BJ (cell line): ENCODE data around the gene PRICKLE2. TPM values are rescaled to one million over a fixed set of nuclear protein-coding genes. Genes with fewer than 3 reads are reported as not detected.

ENCODE experiments used
- CTCF ChIA-PET: fragments of 350-600 bp; formaldehyde crosslinking; extraction: SDS; loops from one replicate; lab custom pipeline; 2021; ENCODE audit warnings: antibody characterized with exemption, inconsistent platforms; lab: Yijun Ruan, JAX
- POLR2A ChIA-PET: fragments of 300-600 bp; sonication (Branson Sonifier 250); formaldehyde crosslinking; extraction: SDS; loops from one replicate; lab custom pipeline; 2021; ENCODE audit warnings: antibody characterized with exemption; lab: Charles Lee
- DNase-seq: peaks from one replicate; pipeline ENCODE4 v3.0.0-alpha.2; 2011; ENCODE audit warnings: low read depth
- H3K27me3 ChIP-seq: 2 replicates; pipeline ENCODE4 v1.6.0; 2011; ENCODE audit warnings: low read length; ENCODE audit not compliant: control insufficient read depth, insufficient read depth
- H3K36me3 ChIP-seq: 2 replicates; pipeline ENCODE4 v1.5.1; 2011; ENCODE audit warnings: low read length; ENCODE audit not compliant: control insufficient read depth, insufficient read depth
- H3K4me3 ChIP-seq: 2 replicates; pipeline ENCODE4 v1.5.1; 2011; ENCODE audit warnings: low read depth, mild to moderate bottlenecking, control low read depth, low read length
- polyA plus RNA-seq: library from polyadenylated mRNA; depleted of rRNA; stranded (reverse); fragments of >200 nt; gene quantifications from 2 replicates; pipeline ENCODE4 v1.2.3, GENCODE V29; 2011
- TF ChIP-seq, protein P1 (sequence below): IDR thresholded peaks from 2 replicates; pipeline ENCODE4 v1.5.1; 2011; ENCODE audit warnings: low read depth, mild to moderate bottlenecking, control low read depth, inconsistent platforms, low read length, moderate library complexity; ENCODE audit not compliant: insufficient read depth

PRICKLE2 gene
- polyA plus RNA-seq, 1 experiment, result 3.5 TPM

- ChIA-PET POLR2A (interaction anchor here (0.6 to 1.0 kb wide), 4 partner anchors 17 to 249 kb away, joined by 3 to 4 read pairs (median 4); no protein-coding TSS in a partner anchor), CTCF (interaction anchor here (0.6 to 3.0 kb wide), 10 partner anchors 22 to 243 kb away, joined by 3 to 11 read pairs (median 3); partner anchors contain the start of genes PRICKLE2 and PSMD6)
- H3K36me3 ChIP-seq, result no peaks in the 10 kb centered on the region
- peak; percentile 92 for DNase-seq
- peak overlapping the region; percentile 76 for H3K4me3 ChIP-seq
- no peaks in the 10 kb centered on the region for H3K27me3 ChIP-seq
- TF ChIP-seq, protein P1, sequence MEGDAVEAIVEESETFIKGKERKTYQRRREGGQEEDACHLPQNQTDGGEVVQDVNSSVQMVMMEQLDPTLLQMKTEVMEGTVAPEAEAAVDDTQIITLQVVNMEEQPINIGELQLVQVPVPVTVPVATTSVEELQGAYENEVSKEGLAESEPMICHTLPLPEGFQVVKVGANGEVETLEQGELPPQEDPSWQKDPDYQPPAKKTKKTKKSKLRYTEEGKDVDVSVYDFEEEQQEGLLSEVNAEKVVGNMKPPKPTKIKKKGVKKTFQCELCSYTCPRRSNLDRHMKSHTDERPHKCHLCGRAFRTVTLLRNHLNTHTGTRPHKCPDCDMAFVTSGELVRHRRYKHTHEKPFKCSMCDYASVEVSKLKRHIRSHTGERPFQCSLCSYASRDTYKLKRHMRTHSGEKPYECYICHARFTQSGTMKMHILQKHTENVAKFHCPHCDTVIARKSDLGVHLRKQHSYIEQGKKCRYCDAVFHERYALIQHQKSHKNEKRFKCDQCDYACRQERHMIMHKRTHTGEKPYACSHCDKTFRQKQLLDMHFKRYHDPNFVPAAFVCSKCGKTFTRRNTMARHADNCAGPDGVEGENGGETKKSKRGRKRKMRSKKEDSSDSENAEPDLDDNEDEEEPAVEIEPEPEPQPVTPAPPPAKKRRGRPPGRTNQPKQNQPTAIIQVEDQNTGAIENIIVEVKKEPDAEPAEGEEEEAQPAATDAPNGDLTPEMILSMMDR, result no peak
These were observed 41.0 kb upstream of the PRICKLE2 start for GRCh38 chr3:64266065-64266931.

GRCh38 chr3:64265646-64266045, 40.4 kb upstream of the PRICKLE2 start:
- Histone ChIP-seq H3K4me3 (peak overlapping the region; percentile 24), H3K36me3 (no peaks in the 10 kb centered on the region), H3K27me3 (no peaks in the 10 kb centered on the region)
- POLR2A ChIA-PET, result interaction anchor here (0.7 kb wide), 1 partner anchor 49 kb away, joined by 3 read pairs; no protein-coding TSS in a partner anchor
- no peak for DNase-seq
- TF ChIP-seq, protein P1, result no peak
- CTCF ChIA-PET, result interaction anchor here (0.7 to 3.0 kb wide), 7 partner anchors 22 to 242 kb away, joined by 3 to 11 read pairs (median 4); partner anchors contain the start of genes PRICKLE2 and PSMD6

DNA sequence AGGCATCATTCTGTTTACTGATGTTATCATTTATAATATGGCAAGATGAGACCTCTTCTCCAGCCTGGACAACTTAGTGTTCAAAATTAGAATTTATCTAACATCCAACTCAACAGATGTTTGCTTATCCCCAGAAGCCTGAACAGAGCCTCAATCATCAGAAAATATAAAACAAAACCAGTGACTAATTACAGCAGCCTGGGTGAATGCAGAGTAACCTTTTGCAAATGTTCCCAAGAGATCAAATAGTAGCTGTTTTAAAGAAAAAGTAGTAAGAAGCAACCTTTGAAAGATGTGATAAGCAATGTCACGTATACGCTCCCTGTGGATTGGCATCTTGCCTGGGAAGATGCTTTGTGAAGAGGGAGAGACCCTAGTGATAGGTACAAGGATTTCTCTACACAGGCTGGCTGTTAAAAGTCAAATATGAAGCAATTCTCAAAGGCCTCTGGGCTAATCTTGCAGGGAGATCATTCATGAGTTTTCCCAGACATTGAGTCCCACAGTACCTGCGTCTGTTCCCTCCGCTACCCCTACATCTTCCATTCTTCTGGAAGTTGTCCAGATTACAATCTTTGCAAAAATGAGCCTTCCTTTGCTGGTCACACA, 39.3 kb upstream of the PRICKLE2 start:
- H3K4me3 ChIP-seq, result no peak overlapping the region
- no peaks in the 10 kb centered on the region for H3K27me3 ChIP-seq
- TF ChIP-seq, protein P1, result no peak
- no peak for DNase-seq
- ChIA-PET CTCF (interaction anchor here (0.7 to 2.4 kb wide), 4 partner anchors 11 to 241 kb away, joined by 3 to 11 read pairs (median 8); partner anchors contain the start of genes PRICKLE2 and PSMD6), POLR2A (no interaction called here)
- H3K36me3 ChIP-seq, result no peaks in the 10 kb centered on the region

GRCh38 chr3:64262574-64263114, 37.4 kb upstream of the PRICKLE2 start:
- no peak for DNase-seq
- ChIA-PET CTCF (interaction anchor here (0.6 to 0.9 kb wide), 2 partner anchors 19 to 80 kb away, joined by 3 to 5 read pairs; no protein-coding TSS in a partner anchor), POLR2A (no interaction called here)
- TF ChIP-seq, protein P1, result no peak
- H3K27me3 ChIP-seq, result no peaks in the 10 kb centered on the region
- no peaks in the 10 kb centered on the region for H3K36me3 ChIP-seq
- no peak overlapping the region for H3K4me3 ChIP-seq
